Lower leg skin (tissue), 3 donors: ENCODE data around the gene CCDC14.

Experiments used
- CTCF ChIP-seq, 3 donors: fragments of 450-650 bp; IDR thresholded peaks; one replicate each; pipeline ENCODE4 v1.5.1; 2016; ENCODE audit warnings: antibody characterized with exemption in 3 of 3, mild to moderate bottlenecking in 3 of 3, moderate library complexity in 2 of 3
- POLR2A ChIP-seq, 2 donors: fragments of 450-650 bp; IDR thresholded peaks; one replicate each; pipeline ENCODE4 v1.6.1; 2016 to 2017; ENCODE audit warnings: antibody characterized with exemption in 2 of 2, mild to moderate bottlenecking in 1 of 2, moderate library complexity in 1 of 2

GRCh38 chr3:123997543-123997942, 36.5 kb upstream of the CCDC14 start:
- no peak for TF ChIP-seq CTCF (IDR thresholded peaks at IDR 0.05)
- TF ChIP-seq POLR2A (IDR thresholded peaks at IDR 0.05) = no peak
